Stimulated activated naive CD8-positive, alpha-beta T cell treated with anti-CD3 and anti-CD28 coated beads, Interleukin-15, amount 100 ng/mL, for 72 hours (primary cell): ENCODE data around the gene KRTAP10-9.
"Not testable (repeated sequence)": the region's sequence is repeated elsewhere in the genome, so short reads cannot be mapped to it uniquely, and the experiment has no call there.

Experiments used
- ATAC-seq: fragments of 150-1000 bp; cut with Tn5 transposase; 2 replicates; pipeline ENCODE4 v1.10.0; 2021; ENCODE audit warnings: mild to moderate bottlenecking, moderate library complexity
- DNase-seq, 2 donors: peaks; one replicate each; pipeline ENCODE4 v3.0.0; 2021 to 2022
- H3K27ac Mint-ChIP-seq, 2 donors: one replicate each; pipeline ENCODE4 v1.8.0; 2022; ENCODE audit warnings: mild to moderate bottlenecking in 2 of 2, mixed read lengths in 2 of 2, moderate library complexity in 2 of 2
- H3K27me3 Mint-ChIP-seq: one replicate; pipeline ENCODE4 v1.8.0; 2022; ENCODE audit warnings: mixed read lengths
- H3K4me1 Mint-ChIP-seq: one replicate; pipeline ENCODE4 v1.8.0; 2022; ENCODE audit warnings: mild to moderate bottlenecking, mixed read lengths
- H3K4me3 Mint-ChIP-seq, 2 donors: one replicate each; pipeline ENCODE4 v1.8.0; 2022; ENCODE audit warnings: mild to moderate bottlenecking in 2 of 2, mixed read lengths in 2 of 2, moderate library complexity in 1 of 2
- H3K9me3 Mint-ChIP-seq, 2 donors: one replicate each; pipeline ENCODE4 v1.8.0; 2022; ENCODE audit warnings: mixed read lengths in 2 of 2

Gene KRTAP10-9

GRCh38 chr21:44590897-44591800 lies 35.7 kb upstream of the KRTAP10-9 start:
- H3K4me3 Mint-ChIP-seq, ATAC-seq, DNase-seq, H3K27ac Mint-ChIP-seq, H3K9me3 Mint-ChIP-seq, H3K4me1 Mint-ChIP-seq: not testable (repeated sequence)
- peaks cover 15% of the 10 kb centered on the region for H3K27me3 Mint-ChIP-seq

DNA sequence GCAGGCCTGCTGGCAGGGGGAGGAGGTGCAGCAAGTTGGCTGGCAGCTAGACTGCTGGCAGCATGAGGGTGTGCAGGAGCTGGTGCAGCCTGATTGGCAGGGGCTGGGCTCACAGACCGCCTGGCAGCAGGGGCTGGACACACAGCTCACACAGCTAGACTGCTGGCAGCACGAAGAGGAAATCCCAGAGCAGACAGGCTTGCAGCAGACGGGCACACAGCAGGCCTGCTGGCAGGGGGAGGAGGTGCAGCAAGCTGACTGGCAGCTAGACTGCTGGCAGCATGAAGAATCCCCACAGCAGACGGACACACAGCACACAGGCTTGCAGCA lies 35.1 kb upstream of the KRTAP10-9 start:
- not testable (repeated sequence) for ATAC-seq, DNase-seq, H3K4me3 Mint-ChIP-seq, H3K4me1 Mint-ChIP-seq, H3K27ac Mint-ChIP-seq, H3K9me3 Mint-ChIP-seq
- peaks cover 15% of the 10 kb centered on the region for H3K27me3 Mint-ChIP-seq

DNA sequence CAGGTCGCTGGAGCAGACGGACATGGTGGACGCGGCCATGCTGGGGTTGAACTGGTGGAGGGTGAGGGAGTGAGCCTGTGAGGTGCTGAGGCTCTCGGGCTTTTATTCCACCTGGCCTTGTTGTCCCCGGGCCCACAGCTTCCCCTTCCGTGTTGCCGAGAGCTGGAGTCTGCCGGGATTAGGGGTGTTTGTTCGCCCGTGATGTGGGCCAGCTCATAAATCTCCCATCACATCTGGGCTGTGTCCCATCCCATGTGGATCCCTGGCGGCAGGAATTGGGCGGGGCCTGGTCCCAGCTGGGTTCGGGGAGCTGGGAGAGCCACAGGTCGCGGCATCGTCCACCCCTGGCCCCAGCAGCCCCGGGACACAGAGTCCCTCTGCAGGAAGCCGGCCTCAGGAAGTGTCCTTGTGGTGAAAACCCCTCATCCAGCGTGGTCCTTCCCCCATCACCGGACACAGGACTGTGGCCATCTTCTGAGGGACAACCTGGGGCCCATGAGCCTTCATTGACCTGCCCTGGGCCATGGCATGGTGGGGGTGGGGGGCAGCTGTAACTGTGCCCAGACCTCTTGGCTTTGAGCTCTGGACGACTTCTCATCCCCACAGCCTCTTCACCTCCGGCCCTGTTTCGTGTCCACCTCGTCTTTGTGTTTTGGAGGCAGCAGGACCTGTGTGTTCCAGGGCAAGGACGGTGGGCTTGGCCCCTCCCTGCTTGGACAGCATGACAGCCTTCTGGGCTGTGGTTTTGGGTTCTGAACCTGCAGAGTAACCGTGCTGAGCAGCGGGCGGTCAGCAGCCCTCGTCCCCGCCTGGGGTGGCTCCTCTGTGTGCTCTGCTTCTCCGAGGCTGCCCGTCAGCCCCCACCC lies 34.2 kb upstream of the KRTAP10-9 start, which contains the start of gene KRTAP10-6:
TSS of gene KRTAP10-6 (minus strand) at position 60 of the 866 bp plus-strand sequence. CDS start at position 39, 21 bp downstream.
- H3K9me3 Mint-ChIP-seq = no peaks in the 10 kb centered on the region
- no peak within 1 kb of the TSS for H3K4me3 Mint-ChIP-seq
- ATAC-seq (no peak), DNase-seq (no peak)
- H3K27me3 Mint-ChIP-seq = peaks cover 15% of the 10 kb centered on the region
- no peak within 1 kb of the TSS for H3K27ac Mint-ChIP-seq
- peaks cover 8% of the 10 kb centered on the region for H3K4me1 Mint-ChIP-seq

DNA sequence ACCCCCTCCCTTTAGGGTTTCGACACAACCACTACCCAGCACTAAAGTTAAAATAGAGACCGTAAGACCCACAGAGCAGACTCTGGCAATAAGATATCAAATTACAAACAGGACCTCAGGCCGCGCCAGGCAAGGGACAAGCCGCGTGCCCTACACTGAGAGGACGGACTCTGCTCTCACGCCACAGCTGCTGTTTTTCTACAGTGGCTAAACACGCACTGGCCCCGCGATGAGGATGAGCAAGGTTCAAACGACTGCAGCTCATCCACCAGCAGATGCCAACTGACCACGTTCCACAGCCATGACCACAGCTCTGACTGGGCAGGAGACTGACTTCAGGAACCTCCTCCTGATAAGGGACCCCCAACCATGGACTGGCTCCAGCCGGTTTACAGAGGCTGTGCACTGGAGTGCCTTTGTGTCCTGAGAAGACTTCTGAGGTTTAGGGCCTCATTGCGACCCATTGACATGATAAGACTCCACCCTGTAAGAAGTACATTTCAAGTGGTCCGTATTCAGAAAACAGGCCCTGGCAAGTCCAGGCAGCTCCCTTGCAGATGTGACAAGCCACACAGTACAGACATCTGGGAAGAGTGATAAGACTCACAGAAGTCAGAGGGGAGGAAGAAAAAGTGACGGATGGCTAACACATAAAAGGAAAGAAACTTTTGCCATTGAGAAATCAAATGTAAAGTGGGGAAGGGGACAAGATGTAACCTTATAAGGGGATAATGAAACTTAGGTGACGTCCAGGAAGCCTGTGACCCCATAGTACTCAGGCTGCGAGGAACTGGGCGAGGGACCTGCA lies 33.1 kb upstream of the KRTAP10-9 start:
- H3K27ac Mint-ChIP-seq = no peak overlapping the region
- ATAC-seq = no peak

DNA sequence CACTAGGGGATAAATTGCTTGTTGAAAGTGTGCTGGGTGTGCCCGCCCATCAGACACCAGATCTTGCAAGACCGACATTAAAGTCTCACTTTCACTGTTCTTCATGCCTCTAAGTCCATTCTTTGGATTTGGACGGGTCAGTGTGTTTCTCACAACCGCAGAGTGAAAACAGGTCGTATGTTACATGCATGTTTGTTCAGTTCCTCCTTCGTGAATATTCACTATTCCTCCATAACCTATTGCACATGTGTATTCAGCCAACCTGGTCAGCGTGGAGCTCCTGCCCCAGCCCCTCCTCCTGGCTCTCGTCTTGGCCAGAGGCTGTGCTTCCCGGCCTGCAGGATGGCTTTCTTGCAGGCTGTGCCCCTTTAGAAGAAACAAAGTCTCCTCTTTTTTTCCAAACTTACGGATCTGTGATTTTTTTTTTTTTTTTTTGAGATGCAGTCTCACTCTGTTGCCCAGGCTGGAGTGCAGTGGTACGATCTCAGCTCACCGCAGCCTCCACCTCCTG lies 32.4 kb upstream of the KRTAP10-9 start:
- peaks cover 8% of the 10 kb centered on the region for H3K4me1 Mint-ChIP-seq
- no peak for DNase-seq
- no peak overlapping the region for H3K4me3 Mint-ChIP-seq
- H3K9me3 Mint-ChIP-seq = peaks cover 0 to 11% of the 10 kb centered on the region in 2 donors
- peaks cover 13% of the 10 kb centered on the region for H3K27me3 Mint-ChIP-seq
- no peak overlapping the region for H3K27ac Mint-ChIP-seq
- ATAC-seq = no peak

More for the DNA sequence above, 33.1 kb upstream of the KRTAP10-9 start:
- peaks cover 0 to 10% of the 10 kb centered on the region in 2 donors for H3K9me3 Mint-ChIP-seq
- DNase-seq = no peak
- H3K27me3 Mint-ChIP-seq = peaks cover 15% of the 10 kb centered on the region
- peaks cover 8% of the 10 kb centered on the region for H3K4me1 Mint-ChIP-seq
- H3K4me3 Mint-ChIP-seq = no peak overlapping the region

DNA sequence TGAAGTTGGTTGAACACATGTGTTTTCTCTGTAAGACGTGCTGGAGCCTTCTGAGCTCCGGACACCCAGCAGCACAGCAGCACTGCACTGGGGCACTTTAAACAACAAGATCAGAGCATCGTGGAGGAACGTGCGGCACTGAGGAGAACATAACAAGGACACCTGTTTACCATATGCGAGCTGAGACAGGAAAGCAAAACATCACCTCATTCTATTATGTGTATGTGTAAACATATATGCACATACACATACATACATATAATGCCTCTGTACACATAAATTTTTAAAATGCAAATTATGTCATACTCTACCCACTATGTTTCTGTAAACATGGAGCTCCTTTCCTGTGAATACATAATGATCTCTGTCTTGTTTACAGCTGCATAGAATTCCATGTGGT lies 31.4 kb upstream of the KRTAP10-9 start:
- H3K27ac Mint-ChIP-seq = no peak overlapping the region
- no peak overlapping the region for H3K4me3 Mint-ChIP-seq

GRCh38 chr21:44596068-44596725 lies 30.7 kb upstream of the KRTAP10-9 start:
- no peak for ATAC-seq
- Mint-ChIP-seq H3K27me3 (peaks cover 8% of the 10 kb centered on the region), H3K9me3 (peaks cover 0 to 11% of the 10 kb centered on the region in 2 donors), H3K4me3 (no peak overlapping the region), H3K4me1 (peaks cover 7% of the 10 kb centered on the region), H3K27ac (no peak overlapping the region)
- DNase-seq = no peak

More for the DNA sequence above, 31.4 kb upstream of the KRTAP10-9 start:
- Mint-ChIP-seq H3K27me3 (peaks cover 9% of the 10 kb centered on the region), H3K9me3 (peaks cover 0 to 11% of the 10 kb centered on the region in 2 donors), H3K4me1 (peaks cover 8% of the 10 kb centered on the region)
- DNase-seq (no peak), ATAC-seq (no peak)

DNA sequence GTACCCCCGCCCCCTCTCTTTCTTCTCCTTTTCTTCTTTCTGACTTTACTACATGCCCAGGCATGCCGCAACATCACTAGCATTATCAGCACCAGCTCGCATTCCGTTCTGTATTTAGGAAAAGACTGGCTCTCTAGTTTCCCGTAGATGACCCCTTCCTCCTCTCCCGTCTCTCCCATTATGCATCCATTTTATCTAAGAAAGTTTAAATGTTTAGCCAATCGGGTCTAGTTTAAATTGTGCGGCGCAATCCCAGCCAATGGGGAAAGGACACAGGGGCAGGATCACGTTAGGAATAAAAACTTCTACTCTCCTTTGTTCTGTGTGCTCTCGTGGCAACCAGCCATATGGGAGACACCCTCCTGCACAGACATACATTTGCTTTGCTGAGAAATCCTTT lies 28.8 kb upstream of the KRTAP10-9 start:
- ATAC-seq (no peak), DNase-seq (no peak)
- Mint-ChIP-seq H3K27me3 (no peaks in the 10 kb centered on the region), H3K9me3 (peaks cover 0 to 11% of the 10 kb centered on the region in 2 donors), H3K27ac (no peak overlapping the region), H3K4me3 (no peak overlapping the region), H3K4me1 (no peaks in the 10 kb centered on the region)

- Mint-ChIP-seq H3K9me3 (peaks cover 8 to 12% of the 10 kb centered on the region in 2 donors), H3K27me3 (no peaks in the 10 kb centered on the region), H3K4me1 (no peaks in the 10 kb centered on the region), H3K4me3 (no peak overlapping the region), H3K27ac (no peak overlapping the region)
- ATAC-seq (no peak), DNase-seq (no peak)
These were observed 27.4 kb upstream of the KRTAP10-9 start for GRCh38 chr21:44599264-44600029.

- H3K4me3 Mint-ChIP-seq, H3K4me1 Mint-ChIP-seq, H3K27ac Mint-ChIP-seq, H3K27me3 Mint-ChIP-seq, ATAC-seq, DNase-seq: not testable (repeated sequence)
- H3K9me3 Mint-ChIP-seq = peaks cover 12 to 20% of the 10 kb centered on the region in 2 donors
These were observed 26.5 kb upstream of the KRTAP10-9 start, which contains the start of gene KRTAP10-7 for GRCh38 chr21:44600118-44600978. Gene KRTAP10-7 (plus strand): TSS chr21:44600597. CDS start chr21:44600622, 25 bp downstream.

GRCh38 chr21:44601091-44601490 lies 25.8 kb upstream of the KRTAP10-9 start:
- DNase-seq = not testable (repeated sequence)

DNA sequence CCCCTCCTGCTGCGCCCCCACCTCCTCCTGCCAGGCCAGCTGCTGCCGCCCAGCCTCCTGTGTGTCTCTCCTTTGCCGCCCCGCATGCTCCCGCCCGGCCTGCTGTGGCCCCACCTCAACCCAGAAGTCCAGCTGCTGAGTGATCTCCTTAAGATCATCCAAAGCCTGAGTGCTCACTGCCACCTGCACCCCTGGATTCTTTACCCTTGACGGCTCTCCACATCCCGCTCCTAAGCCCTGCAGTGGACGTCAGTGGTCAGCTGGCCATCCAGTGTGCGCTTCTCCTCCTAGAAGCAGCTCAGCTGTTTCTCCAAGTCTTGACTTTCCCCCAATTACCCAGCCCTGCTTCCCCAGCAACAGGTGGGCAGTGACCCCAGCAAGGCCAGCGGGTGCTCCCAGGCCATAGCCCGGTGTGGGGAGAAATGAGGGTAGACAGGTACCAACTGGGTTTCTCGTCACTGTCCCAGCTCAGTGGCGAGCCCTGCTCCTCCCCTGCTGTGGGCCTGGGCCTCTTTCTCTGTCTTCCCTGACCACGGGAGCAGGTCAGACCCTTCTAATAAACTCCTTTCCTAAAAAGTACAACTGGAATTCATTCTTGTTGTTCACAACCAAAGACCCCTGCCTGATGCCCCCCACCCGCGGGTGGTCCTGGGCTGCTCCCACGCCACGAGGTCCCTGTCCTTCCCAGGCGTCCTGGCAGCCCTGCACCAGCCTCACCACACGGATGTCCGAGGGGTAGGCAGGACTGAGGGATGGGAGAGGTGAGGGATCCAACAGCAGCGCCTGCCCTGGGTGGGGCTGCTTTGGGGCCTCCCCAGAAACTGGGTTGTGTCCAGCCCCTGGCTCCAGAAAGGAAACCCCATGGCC lies 25.1 kb upstream of the KRTAP10-9 start:
- no peaks in the 10 kb centered on the region for H3K27me3 Mint-ChIP-seq
- H3K4me3 Mint-ChIP-seq = no peak overlapping the region
- no peak overlapping the region for H3K27ac Mint-ChIP-seq
- H3K9me3 Mint-ChIP-seq = peaks cover 18 to 20% of the 10 kb centered on the region in 2 donors
- DNase-seq = no peak
- no peaks in the 10 kb centered on the region for H3K4me1 Mint-ChIP-seq
- no peak for ATAC-seq

More at GRCh38 chr21:44601091-44601490, 25.8 kb upstream of the KRTAP10-9 start:
- ATAC-seq, H3K27me3 Mint-ChIP-seq, H3K4me3 Mint-ChIP-seq, H3K27ac Mint-ChIP-seq, H3K4me1 Mint-ChIP-seq: not testable (repeated sequence)
- H3K9me3 Mint-ChIP-seq = peaks cover 12 to 20% of the 10 kb centered on the region in 2 donors
